ENCODE measurements around the gene APOBR. TPM values are rescaled to one million over a fixed set of nuclear protein-coding genes. Genes with fewer than 3 reads are reported as not detected.

APOBR gene
- total and polyA plus RNA-seq, 2 of the 13 experiments (the other 11 are each of a cell fraction or from before 2014, with no cell fraction given), result 0.03 TPM; not detected in 1

DNA sequence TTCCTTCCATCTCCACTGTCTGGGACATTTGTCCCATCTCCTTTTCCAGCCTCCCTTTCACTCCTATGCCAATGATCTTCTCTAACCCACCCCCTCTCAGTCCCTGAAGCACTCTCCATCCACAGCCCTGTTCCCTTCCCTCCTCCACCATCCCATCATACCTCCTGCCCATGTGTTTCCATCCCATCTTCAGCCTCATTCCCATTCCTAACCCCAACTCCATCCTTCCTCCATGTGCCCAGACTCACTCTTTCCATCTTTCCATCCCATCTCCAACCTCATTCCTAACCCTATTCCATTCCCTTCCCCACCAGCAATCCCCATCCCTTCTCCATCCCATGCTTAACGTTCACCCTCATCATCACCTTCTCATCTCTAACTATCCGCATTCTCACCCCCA, 7.8 kb downstream of the APOBR start:
- H3K79me2 ChIP-seq (ENCODE audit: insufficient read depth, low read length), result no peaks in the 10 kb centered on the region
- no peak overlapping the region for H3K4me3 ChIP-seq (replicated peaks in 1 of 3; ENCODE audit: insufficient read depth in 1 of 3, low read depth in 2 of 3, low read length in 3 of 3)
- H3K9ac ChIP-seq (ENCODE audit: insufficient read depth, low read depth, low read length), result no peak overlapping the region
- in situ Hi-C loops (cut with HindIII; ENCODE audit: extremely low pct_ligation_motif_present, low pct_unique_long_range_greater_than_20kb), result no loop called here
- no peak overlapping the region for H3K4me2 ChIP-seq (ENCODE audit: low read depth, low read length)
- H3K4me1 ChIP-seq (ENCODE audit: insufficient read depth, low read length), result peaks cover 43% of the 10 kb centered on the region
- CTCF ChIA-PET (ENCODE audit: low intra/inter-chr PET ratio, low total read pairs), result no interaction called here
- H2AFZ ChIP-seq (ENCODE audit: low read length), result no peak overlapping the region
- FAIRE-seq, result no peak
- no peaks in the 10 kb centered on the region for H4K20me1 ChIP-seq (ENCODE audit: insufficient read depth, low read length)
- H3K27ac ChIP-seq (ENCODE audit: extremely low read length, insufficient read depth, low read length), result no peak overlapping the region
- intact Hi-C loops (cut with micrococcal nuclease; ENCODE audit: unreplicated experiment), result no loop called here
- DNase-seq (ENCODE audit: low spot score), result no peak
- ATAC-seq, result no peak
- no peaks in the 10 kb centered on the region for H3K36me3 ChIP-seq (replicated peaks in 1 of 2; ENCODE audit: control insufficient read depth in 1 of 2, insufficient read depth in 2 of 2, low read length in 2 of 2)
- WGBS (ENCODE audit: low lambda C conversion rate), result 38% methylated on average over 2 of the region's 2 CpGs
- H3K27me3 ChIP-seq (ENCODE audit: control insufficient read depth in 1 of 2, insufficient read depth in 2 of 2, low read length in 2 of 2), result peaks cover 4 to 33% of the 10 kb centered on the region in 2 experiments
- POLR2A ChIA-PET, result interaction anchor here (1.3 kb wide), 1 partner anchor 10 kb away, joined by 4 read pairs; the partner anchor contains the start of gene CLN3
- no TSS peak for BruUV-seq (replicated peaks)
- H3K9me3 ChIP-seq (ENCODE audit: low read length), result no peaks in the 10 kb centered on the region
- TF ChIP-seq ZNF264 (CRISPR knock-in tag; IDR thresholded peaks at IDR 0.05) (no peak), NBN (conservative IDR thresholded peaks at IDR 0.05) (peak; percentile 75; the same call in 1 of the 2 replicates), ZNF772 (CRISPR knock-in tag; IDR thresholded peaks at IDR 0.05) (no peak), TRIM24 (CRISPR knock-in tag; IDR thresholded peaks at IDR 0.05) (no peak), CHCHD3 (CRISPR knock-in tag; IDR thresholded peaks at IDR 0.05) (no peak), YEATS2 (CRISPR knock-in tag; IDR thresholded peaks at IDR 0.05; ENCODE audit: borderline replicate concordance) (no peak), ZIK1 (CRISPR knock-in tag; IDR thresholded peaks at IDR 0.05; ENCODE audit: borderline replicate concordance, low read depth) (no peak)
- TF ChIP-seq, protein P1, sequence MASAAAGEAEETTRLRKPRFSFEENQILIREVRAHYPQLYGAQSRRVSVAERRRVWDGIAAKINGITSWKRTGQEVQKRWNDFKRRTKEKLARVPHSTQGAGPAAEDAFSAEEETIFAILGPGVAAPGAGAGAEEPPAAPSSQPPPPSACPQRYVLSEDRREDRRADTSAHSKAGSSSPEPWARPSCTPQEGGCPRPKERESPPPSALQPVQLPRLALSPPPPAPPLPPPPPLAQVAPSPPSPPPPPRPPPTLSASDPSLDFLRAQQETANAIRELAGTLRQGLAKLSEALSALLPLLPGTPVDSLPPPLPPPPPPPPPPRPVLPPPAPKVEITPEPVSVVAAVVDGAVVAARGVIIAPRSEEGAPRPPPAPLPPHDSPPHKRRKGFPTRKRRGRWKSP (CRISPR knock-in tag; IDR thresholded peaks at IDR 0.05), result no peak
- TF ChIP-seq, protein P2, sequence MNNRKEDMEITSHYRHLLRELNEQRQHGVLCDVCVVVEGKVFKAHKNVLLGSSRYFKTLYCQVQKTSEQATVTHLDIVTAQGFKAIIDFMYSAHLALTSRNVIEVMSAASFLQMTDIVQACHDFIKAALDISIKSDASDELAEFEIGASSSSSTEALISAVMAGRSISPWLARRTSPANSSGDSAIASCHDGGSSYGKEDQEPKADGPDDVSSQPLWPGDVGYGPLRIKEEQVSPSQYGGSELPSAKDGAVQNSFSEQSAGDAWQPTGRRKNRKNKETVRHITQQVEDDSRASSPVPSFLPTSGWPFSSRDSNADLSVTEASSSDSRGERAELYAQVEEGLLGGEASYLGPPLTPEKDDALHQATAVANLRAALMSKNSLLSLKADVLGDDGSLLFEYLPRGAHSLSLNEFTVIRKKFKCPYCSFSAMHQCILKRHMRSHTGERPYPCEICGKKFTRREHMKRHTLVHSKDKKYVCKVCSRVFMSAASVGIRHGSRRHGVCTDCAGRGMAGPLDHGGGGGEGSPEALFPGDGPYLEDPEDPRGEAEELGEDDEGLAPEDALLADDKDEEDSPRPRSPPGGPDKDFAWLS (CRISPR knock-in tag; IDR thresholded peaks at IDR 0.05; ENCODE audit: borderline replicate concordance), result no peak
- TF ChIP-seq, protein P3, sequence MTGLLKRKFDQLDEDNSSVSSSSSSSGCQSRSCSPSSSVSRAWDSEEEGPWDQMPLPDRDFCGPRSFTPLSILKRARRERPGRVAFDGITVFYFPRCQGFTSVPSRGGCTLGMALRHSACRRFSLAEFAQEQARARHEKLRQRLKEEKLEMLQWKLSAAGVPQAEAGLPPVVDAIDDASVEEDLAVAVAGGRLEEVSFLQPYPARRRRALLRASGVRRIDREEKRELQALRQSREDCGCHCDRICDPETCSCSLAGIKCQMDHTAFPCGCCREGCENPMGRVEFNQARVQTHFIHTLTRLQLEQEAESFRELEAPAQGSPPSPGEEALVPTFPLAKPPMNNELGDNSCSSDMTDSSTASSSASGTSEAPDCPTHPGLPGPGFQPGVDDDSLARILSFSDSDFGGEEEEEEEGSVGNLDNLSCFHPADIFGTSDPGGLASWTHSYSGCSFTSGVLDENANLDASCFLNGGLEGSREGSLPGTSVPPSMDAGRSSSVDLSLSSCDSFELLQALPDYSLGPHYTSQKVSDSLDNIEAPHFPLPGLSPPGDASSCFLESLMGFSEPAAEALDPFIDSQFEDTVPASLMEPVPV (CRISPR knock-in tag; IDR thresholded peaks at IDR 0.05), result no peak
- TF ChIP-seq, protein P4, sequence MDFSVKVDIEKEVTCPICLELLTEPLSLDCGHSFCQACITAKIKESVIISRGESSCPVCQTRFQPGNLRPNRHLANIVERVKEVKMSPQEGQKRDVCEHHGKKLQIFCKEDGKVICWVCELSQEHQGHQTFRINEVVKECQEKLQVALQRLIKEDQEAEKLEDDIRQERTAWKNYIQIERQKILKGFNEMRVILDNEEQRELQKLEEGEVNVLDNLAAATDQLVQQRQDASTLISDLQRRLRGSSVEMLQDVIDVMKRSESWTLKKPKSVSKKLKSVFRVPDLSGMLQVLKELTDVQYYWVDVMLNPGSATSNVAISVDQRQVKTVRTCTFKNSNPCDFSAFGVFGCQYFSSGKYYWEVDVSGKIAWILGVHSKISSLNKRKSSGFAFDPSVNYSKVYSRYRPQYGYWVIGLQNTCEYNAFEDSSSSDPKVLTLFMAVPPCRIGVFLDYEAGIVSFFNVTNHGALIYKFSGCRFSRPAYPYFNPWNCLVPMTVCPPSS (IDR thresholded peaks at IDR 0.05), result 0 out of 2 replicates have a peak, but pooled peaks have one; percentile 69

All from HepG2 (cell line).